Upper lobe of left lung (tissue), 6 donors: ENCODE data around the gene ZNF385B. TPM values are rescaled to one million over a fixed set of nuclear protein-coding genes. Genes with fewer than 3 reads are reported as not detected.
A peak's percentile ranks its signal among the peaks of the same experiment; 100 is the strongest.

Source experiments
- ATAC-seq, 2 donors: fragments of 200-7000 bp; cut with Tn5 transposase; one replicate each; pipeline ENCODE4 v1.9.1; 2022; ENCODE audit warnings: mild to moderate bottlenecking in 2 of 2, moderate library complexity in 2 of 2; ENCODE audit not compliant: low FRiP score in 2 of 2
- DNase-seq, 2 donors: peaks; one replicate each; pipeline ENCODE4 v3.0.0-alpha.2; 2019 to 2020
- H3K27ac ChIP-seq, 4 donors: fragments of 200-600 bp; sonication (generic); one replicate each; pipeline ENCODE4 v1.5.1; 2016 to 2019
- H3K27me3 ChIP-seq, 4 donors: fragments of 200-600 bp; sonication (generic); one replicate each; pipeline ENCODE4 v1.5.1; 2017 to 2019
- H3K36me3 ChIP-seq, 4 donors: fragments of 200-600 bp; sonication (generic); one replicate each; pipeline ENCODE4 v1.5.1; 2016 to 2019
- H3K4me1 ChIP-seq, 4 donors: fragments of 200-600 bp; sonication (generic); one replicate each; pipeline ENCODE4 v1.5.1; 2018 to 2019
- H3K4me3 ChIP-seq, 4 donors: fragments of 200-600 bp; sonication (generic); one replicate each; pipeline ENCODE4 v1.5.1; 2017 to 2019; ENCODE audit warnings: mild to moderate bottlenecking in 2 of 4, moderate library complexity in 1 of 4
- H3K9me3 ChIP-seq, 4 donors: fragments of 200-600 bp; sonication (generic); one replicate each; pipeline ENCODE4 v1.5.1; 2018 to 2019
- EP300 ChIP-seq, 4 donors: sonication (generic); formaldehyde crosslinking; IDR thresholded peaks; one replicate each; pipeline ENCODE4 v1.5.1; 2017; ENCODE audit warnings: antibody characterized with exemption in 4 of 4, control low read depth in 2 of 4
- POLR2A ChIP-seq, 4 donors: fragments of 450-650 bp; IDR thresholded peaks; one replicate each; pipeline ENCODE4 v1.5.1; 2016 to 2017; ENCODE audit warnings: antibody characterized with exemption in 4 of 4, mild to moderate bottlenecking in 2 of 4
- POLR2AphosphoS5 ChIP-seq, 2 donors: sonication (generic); formaldehyde crosslinking; IDR thresholded peaks; one replicate each; pipeline ENCODE4 v1.5.1; 2017; ENCODE audit warnings: antibody characterized with exemption in 2 of 2
- WGBS, 2 donors: methylation state at CpG; one replicate each; pipeline ENCODE4 v1.1.5; 2017 to 2018; 5-methylcytosine and 5-hydroxymethylcytosine counted together
- total RNA-seq, 6 donors: library from RNA; depleted of rRNA in 4 of 6; stranded (reverse); fragments of >200 nt in 4 of 6; gene quantifications; one replicate each; pipeline versions ENCODE4 v1.1.0 to v1.2.1, GENCODE V29; 2016 to 2021
- TF ChIP-seq, protein P1 (sequence below), 6 experiments: fragments of 450-650 bp in 4 of 6; fragments of 200-600 bp in 2 of 6; sonication (generic) in 2 of 6; IDR thresholded peaks; one replicate each; pipeline ENCODE4 v1.5.1; 2016 to 2019; ENCODE audit warnings: antibody characterized with exemption in 6 of 6
- donor health status: DM: no; HTN: no; CAD: no; lungs with moderate emphysema.
- donor health status: DM: no; HTN: yes; CAD: no; lungs with severe emphysema.

The ZNF385B gene
- total RNA-seq, 6 donors from 2014 or later = 22.1 to 93.5 (median 40.2) TPM

DNA sequence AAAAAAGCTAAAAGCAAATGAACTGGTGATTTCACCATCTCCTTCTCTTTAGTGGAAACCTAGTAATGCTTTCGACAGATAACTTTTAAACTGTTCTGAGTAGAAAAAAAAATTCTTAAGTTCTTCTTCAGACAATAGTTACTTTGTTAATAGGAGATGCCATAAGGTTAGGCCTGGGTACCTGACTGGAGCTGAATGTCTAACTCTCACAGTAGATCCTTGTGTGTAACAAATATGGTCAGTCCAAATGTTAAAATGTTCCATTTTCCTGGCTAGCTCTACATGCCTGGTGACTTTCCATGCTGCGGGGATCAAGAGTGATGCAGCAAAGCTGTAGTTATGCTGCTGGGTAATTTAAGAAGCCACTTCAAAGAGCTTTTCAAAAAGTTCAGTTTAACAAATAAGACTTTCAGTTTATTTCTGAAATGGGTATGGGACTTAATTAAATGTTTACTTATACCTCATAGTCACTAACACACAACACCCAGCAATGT is 332.8 kb downstream of the ZNF385B start:
- H3K27me3 ChIP-seq = no peaks in the 10 kb centered on the region

DNA sequence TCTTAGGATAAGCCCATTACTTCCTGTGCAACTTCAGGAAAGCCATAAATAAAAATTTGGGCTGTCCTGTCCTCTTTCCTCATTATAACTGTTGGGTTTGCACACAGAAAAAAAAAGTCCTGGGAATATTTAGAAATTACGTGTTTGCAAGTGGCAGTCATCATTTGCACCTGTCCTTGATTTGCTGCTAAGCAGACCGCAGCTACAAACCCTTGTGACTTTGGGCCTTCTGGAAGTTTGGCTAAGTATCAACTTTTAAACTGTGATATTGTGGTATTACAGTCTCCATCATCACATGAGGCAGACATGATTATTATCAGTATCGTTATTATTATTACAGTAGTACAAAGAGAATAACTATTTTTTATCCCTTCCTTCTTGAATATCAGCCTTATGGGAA is 336.1 kb downstream of the ZNF385B start:
- TF ChIP-seq, protein P1, sequence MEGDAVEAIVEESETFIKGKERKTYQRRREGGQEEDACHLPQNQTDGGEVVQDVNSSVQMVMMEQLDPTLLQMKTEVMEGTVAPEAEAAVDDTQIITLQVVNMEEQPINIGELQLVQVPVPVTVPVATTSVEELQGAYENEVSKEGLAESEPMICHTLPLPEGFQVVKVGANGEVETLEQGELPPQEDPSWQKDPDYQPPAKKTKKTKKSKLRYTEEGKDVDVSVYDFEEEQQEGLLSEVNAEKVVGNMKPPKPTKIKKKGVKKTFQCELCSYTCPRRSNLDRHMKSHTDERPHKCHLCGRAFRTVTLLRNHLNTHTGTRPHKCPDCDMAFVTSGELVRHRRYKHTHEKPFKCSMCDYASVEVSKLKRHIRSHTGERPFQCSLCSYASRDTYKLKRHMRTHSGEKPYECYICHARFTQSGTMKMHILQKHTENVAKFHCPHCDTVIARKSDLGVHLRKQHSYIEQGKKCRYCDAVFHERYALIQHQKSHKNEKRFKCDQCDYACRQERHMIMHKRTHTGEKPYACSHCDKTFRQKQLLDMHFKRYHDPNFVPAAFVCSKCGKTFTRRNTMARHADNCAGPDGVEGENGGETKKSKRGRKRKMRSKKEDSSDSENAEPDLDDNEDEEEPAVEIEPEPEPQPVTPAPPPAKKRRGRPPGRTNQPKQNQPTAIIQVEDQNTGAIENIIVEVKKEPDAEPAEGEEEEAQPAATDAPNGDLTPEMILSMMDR (IDR thresholded peaks at IDR 0.05) = no peak
- Histone ChIP-seq H3K36me3 (no peaks in the 10 kb centered on the region), H3K27me3 (no peaks in the 10 kb centered on the region), H3K4me1 (no peaks in the 10 kb centered on the region), H3K4me3 (no peak overlapping the region), H3K27ac (no peak overlapping the region), H3K9me3 (no peaks in the 10 kb centered on the region)
- no peak for DNase-seq
- 72 to 80% methylated on average over 3 of the region's 3 CpGs for WGBS, 2 donors
- no peak for ATAC-seq

More for the DNA sequence above, 332.8 kb downstream of the ZNF385B start:
- Histone ChIP-seq H3K4me3 (no peak overlapping the region), H3K27ac (no peak overlapping the region), H3K4me1 (no peaks in the 10 kb centered on the region), H3K9me3 (no peaks in the 10 kb centered on the region), H3K36me3 (no peaks in the 10 kb centered on the region)
- TF ChIP-seq, protein P1 (IDR thresholded peaks at IDR 0.05) = no peak
- TF ChIP-seq POLR2AphosphoS5 (IDR thresholded peaks at IDR 0.05) (no peak), POLR2A (IDR thresholded peaks at IDR 0.05) (no peak), EP300 (IDR thresholded peaks at IDR 0.05) (no peak)
- no peak for ATAC-seq
- 61 to 77% methylated on average over 2 of the region's 2 CpGs for WGBS, 2 donors
- no peak for DNase-seq

DNA sequence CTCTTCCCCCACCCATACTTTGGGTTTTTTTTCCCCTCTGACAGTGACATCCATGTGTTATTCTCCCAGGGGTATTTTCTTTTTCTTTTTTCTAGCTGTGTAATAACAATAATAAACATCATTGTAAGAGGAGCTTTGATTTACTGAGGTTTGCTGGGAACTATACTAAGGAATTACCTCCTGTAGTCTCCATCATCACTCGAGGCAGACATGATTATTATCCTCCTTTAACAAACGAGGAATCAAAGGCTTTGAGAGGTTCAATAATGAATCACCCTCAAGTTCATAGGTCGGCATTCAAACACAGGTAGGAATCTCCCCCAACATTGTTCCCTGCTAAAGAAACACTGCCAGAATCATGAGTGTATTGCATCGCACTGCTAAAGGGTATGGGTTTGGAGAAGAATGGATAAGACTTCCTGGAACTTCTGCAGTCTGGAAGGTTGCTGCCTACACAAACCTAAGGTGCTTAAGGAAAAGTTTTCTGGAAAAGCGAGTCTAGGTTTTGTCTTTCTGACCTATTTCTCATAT is 336.5 kb downstream of the ZNF385B start:
- Histone ChIP-seq H3K4me1 (no peaks in the 10 kb centered on the region), H3K27ac (no peak overlapping the region), H3K36me3 (no peaks in the 10 kb centered on the region), H3K27me3 (no peaks in the 10 kb centered on the region), H3K9me3 (no peaks in the 10 kb centered on the region), H3K4me3 (no peak overlapping the region)
- DNase-seq = no peak
- ATAC-seq = no peak
- no peak for TF ChIP-seq EP300 (IDR thresholded peaks at IDR 0.05)
- 55 to 60% methylated on average over 5 of the region's 5 CpGs for WGBS, 2 donors

DNA sequence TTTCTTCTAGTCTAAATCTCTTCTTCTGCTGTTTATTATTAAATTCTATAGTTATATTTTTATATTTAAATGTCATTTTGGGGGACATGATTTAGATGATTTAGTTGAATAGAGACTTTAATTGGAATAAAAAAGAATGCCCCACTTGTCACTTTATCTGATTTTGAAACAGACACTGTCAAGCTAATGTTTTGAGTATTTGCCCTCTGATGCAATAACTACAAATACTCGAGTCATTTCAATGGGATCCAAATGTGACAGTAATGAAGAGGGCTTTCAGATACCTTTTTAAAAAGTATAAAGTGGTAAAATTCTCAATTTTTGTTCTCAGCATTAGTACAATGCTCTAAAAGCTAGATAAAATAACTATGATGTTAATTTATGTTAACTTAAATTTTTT is 339.5 kb downstream of the ZNF385B start:
- Histone ChIP-seq H3K27ac (no peak overlapping the region), H3K36me3 (no peaks in the 10 kb centered on the region), H3K4me3 (no peak overlapping the region), H3K27me3 (no peaks in the 10 kb centered on the region), H3K4me1 (peaks cover 0 to 4% (median 0%) of the 10 kb centered on the region in 4 donors), H3K9me3 (no peaks in the 10 kb centered on the region)
- 50% methylated on average over 1 of the region's 1 CpG for WGBS, 2 donors
- TF ChIP-seq, protein P1 (IDR thresholded peaks at IDR 0.05) = no peak
- TF ChIP-seq POLR2A (IDR thresholded peaks at IDR 0.05) (no peak), EP300 (IDR thresholded peaks at IDR 0.05) (no peak), POLR2AphosphoS5 (IDR thresholded peaks at IDR 0.05) (no peak)
- ATAC-seq (no peak), DNase-seq (no peak)

DNA sequence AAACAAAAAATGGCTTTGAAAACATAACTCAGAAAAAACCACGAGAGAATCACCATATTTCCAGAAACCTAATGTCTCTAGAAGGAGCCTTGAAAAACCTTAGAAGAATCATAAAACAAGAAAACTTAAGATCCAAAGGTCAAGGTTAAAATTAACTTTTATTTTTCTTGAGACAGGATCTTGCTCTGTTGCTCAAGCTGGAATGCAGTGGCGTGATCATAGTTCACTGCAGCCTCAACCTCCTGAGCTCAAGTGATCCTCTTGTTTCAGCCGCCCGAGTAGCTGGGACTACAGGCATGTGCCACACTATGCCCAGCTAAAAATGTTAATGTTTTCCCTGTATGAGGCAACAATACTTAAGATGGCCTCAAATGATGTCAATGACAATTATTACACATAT is 342.6 kb downstream of the ZNF385B start:
- H3K9me3 ChIP-seq = no peaks in the 10 kb centered on the region
- H3K27ac ChIP-seq = peak overlapping the region in 2 of 4 donors; percentile 14 to 18
- H3K4me3 ChIP-seq = no peak overlapping the region
- 69 to 76% methylated on average over 4 of the region's 4 CpGs for WGBS, 2 donors
- no peaks in the 10 kb centered on the region for H3K27me3 ChIP-seq
- ATAC-seq (peak in 1 of 2 donors; percentile 77), DNase-seq (peak in 1 of 2 donors; percentile 82)
- TF ChIP-seq POLR2A (IDR thresholded peaks at IDR 0.05) (no peak), EP300 (IDR thresholded peaks at IDR 0.05) (peak in 1 of 4 donors; percentile 87), POLR2AphosphoS5 (IDR thresholded peaks at IDR 0.05) (no peak)
- TF ChIP-seq, protein P1 (IDR thresholded peaks at IDR 0.05) = no peak
- H3K4me1 ChIP-seq = peaks cover 0 to 4% (median 0%) of the 10 kb centered on the region in 4 donors
- H3K36me3 ChIP-seq = no peaks in the 10 kb centered on the region
